Panc1 (cell line): ENCODE results near the gene DAPP1.

Experiments
- CTCF ChIP-seq: fragments of 450-650 bp; IDR thresholded peaks from 2 replicates; pipeline ENCODE4 v1.5.1; 2017; ENCODE audit warnings: mild to moderate bottlenecking
- POLR2AphosphoS5 ChIP-seq: IDR thresholded peaks from 2 replicates; pipeline ENCODE4 v1.6.1; 2012; ENCODE audit warnings: mild to moderate bottlenecking, low read depth, low read length, moderate library complexity
- TCF7L2 ChIP-seq: IDR thresholded peaks from 2 replicates; pipeline ENCODE4 v1.6.1; 2011; ENCODE audit warnings: mild to moderate bottlenecking, low read depth, low read length, inconsistent platforms

- TF ChIP-seq CTCF (no peak), TCF7L2 (no peak), POLR2AphosphoS5 (no peak)
These were observed 2.0 kb downstream of the DAPP1 start for GRCh38 chr4:99818661-99819060.
